Activated CD8-positive, alpha-beta T cell treated with anti-CD3 and anti-CD28 coated beads for 36 hours (primary cell): ENCODE data around the gene GNL1. TPM values are rescaled to one million over a fixed set of nuclear protein-coding genes. Genes with fewer than 3 reads are reported as not detected.

ENCODE experiments used
- ATAC-seq: fragments of 200-7000 bp; cut with Tn5 transposase; one replicate; pipeline ENCODE4 v1.10.0; 2021; ENCODE audit warnings: mild to moderate bottlenecking, moderate library complexity
- CTCF ChIA-PET: fragments of 350-600 bp; sonication (Branson Sonifier 250); formaldehyde crosslinking; loops from one replicate; lab custom pipeline; 2021; ENCODE audit warnings: antibody characterized with exemption; lab: Charles Lee
- POLR2A ChIA-PET: fragments of 350-600 bp; sonication (Branson Sonifier 250); formaldehyde crosslinking; loops from one replicate; lab custom pipeline; 2021; ENCODE audit warnings: antibody characterized with exemption; lab: Charles Lee
- DNase-seq: peaks from one replicate; pipeline ENCODE4 v3.0.0-alpha.2; 2020
- H3K27ac Mint-ChIP-seq: one replicate; pipeline ENCODE4 v1.8.0; 2021; ENCODE audit warnings: mild to moderate bottlenecking, mixed read lengths
- H3K27me3 Mint-ChIP-seq: one replicate; pipeline ENCODE4 v1.8.0; 2021; ENCODE audit warnings: mixed read lengths
- H3K36me3 Mint-ChIP-seq: one replicate; pipeline ENCODE4 v1.8.0; 2021; ENCODE audit warnings: low read depth, mixed read lengths
- H3K4me1 Mint-ChIP-seq: one replicate; pipeline ENCODE4 v1.8.0; 2021; ENCODE audit warnings: low read depth, mixed read lengths
- H3K4me3 Mint-ChIP-seq: one replicate; pipeline ENCODE4 v1.8.0; 2021; ENCODE audit warnings: mild to moderate bottlenecking, moderate library complexity, mixed read lengths
- H3K9me3 Mint-ChIP-seq: one replicate; pipeline ENCODE4 v1.8.0; 2021; ENCODE audit warnings: mixed read lengths
- intact Hi-C: fragments of 100-400 bp; cut with micrococcal nuclease; formaldehyde crosslinking; loops from one replicate; pipeline ENCODE4 v1.10.0; 2022
- total RNA-seq, 2 experiments: library from RNA; stranded (reverse); gene quantifications; one replicate each; pipeline ENCODE4 v1.2.3, GENCODE V29; 2021
- TF ChIP-seq, protein P1 (sequence below): fragments of 200-600 bp; IDR thresholded peaks from one replicate; pipeline ENCODE4 v1.8.0; 2022; ENCODE audit warnings: antibody characterized with exemption, mild to moderate bottlenecking

GNL1 gene
- total RNA-seq, 2 experiments from 2014 or later: 107 to 122 TPM

- no peak for DNase-seq
- ChIA-PET CTCF (interaction anchor here (1.1 to 10.1 kb wide), 4 partner anchors 8 to 110 kb away, joined by 3 to 115 read pairs (median 4); no protein-coding TSS in a partner anchor), POLR2A (interaction anchor here (0.8 to 3.9 kb wide), 7 partner anchors 8 to 106 kb away, joined by 3 to 29 read pairs (median 8); no protein-coding TSS in a partner anchor)
- H3K4me3 Mint-ChIP-seq: no peak overlapping the region
- no peaks in the 10 kb centered on the region for H3K9me3 Mint-ChIP-seq
- intact Hi-C loops: no loop called here
- H3K27me3 Mint-ChIP-seq: no peaks in the 10 kb centered on the region
- peaks cover 10% of the 10 kb centered on the region for H3K4me1 Mint-ChIP-seq
- ATAC-seq: no peak
- peak overlapping the region; percentile 5 for H3K27ac Mint-ChIP-seq
- peaks cover 45% of the 10 kb centered on the region for H3K36me3 Mint-ChIP-seq
- TF ChIP-seq, protein P1, sequence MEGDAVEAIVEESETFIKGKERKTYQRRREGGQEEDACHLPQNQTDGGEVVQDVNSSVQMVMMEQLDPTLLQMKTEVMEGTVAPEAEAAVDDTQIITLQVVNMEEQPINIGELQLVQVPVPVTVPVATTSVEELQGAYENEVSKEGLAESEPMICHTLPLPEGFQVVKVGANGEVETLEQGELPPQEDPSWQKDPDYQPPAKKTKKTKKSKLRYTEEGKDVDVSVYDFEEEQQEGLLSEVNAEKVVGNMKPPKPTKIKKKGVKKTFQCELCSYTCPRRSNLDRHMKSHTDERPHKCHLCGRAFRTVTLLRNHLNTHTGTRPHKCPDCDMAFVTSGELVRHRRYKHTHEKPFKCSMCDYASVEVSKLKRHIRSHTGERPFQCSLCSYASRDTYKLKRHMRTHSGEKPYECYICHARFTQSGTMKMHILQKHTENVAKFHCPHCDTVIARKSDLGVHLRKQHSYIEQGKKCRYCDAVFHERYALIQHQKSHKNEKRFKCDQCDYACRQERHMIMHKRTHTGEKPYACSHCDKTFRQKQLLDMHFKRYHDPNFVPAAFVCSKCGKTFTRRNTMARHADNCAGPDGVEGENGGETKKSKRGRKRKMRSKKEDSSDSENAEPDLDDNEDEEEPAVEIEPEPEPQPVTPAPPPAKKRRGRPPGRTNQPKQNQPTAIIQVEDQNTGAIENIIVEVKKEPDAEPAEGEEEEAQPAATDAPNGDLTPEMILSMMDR: no peak
These were observed 36.0 kb upstream of the GNL1 start for GRCh38 chr6:30592287-30592686.

- ChIA-PET CTCF (interaction anchor here (1.1 to 2.1 kb wide), 7 partner anchors 10 to 138 kb away, joined by 4 to 13 read pairs (median 5); no protein-coding TSS in a partner anchor), POLR2A (interaction anchor here (0.8 to 3.9 kb wide), 7 partner anchors 9 to 143 kb away, joined by 3 to 29 read pairs (median 6); no protein-coding TSS in a partner anchor)
- TF ChIP-seq, protein P1: no peak
- intact Hi-C loops: no loop called here
- H3K4me3 Mint-ChIP-seq: no peak overlapping the region
- ATAC-seq: no peak
- H3K9me3 Mint-ChIP-seq: no peaks in the 10 kb centered on the region
- peaks cover 52% of the 10 kb centered on the region for H3K36me3 Mint-ChIP-seq
- peak overlapping the region; percentile 53 for H3K27ac Mint-ChIP-seq
- DNase-seq: no peak
- H3K27me3 Mint-ChIP-seq: no peaks in the 10 kb centered on the region
- peaks cover 6% of the 10 kb centered on the region for H3K4me1 Mint-ChIP-seq
These were observed 34.7 kb upstream of the GNL1 start for GRCh38 chr6:30591008-30591407.

GRCh38 chr6:30590509-30590908 lies 34.2 kb upstream of the GNL1 start:
- peak overlapping the region; percentile 47 for H3K27ac Mint-ChIP-seq
- H3K4me1 Mint-ChIP-seq: peaks cover 6% of the 10 kb centered on the region
- no peaks in the 10 kb centered on the region for H3K27me3 Mint-ChIP-seq
- DNase-seq (no peak), ATAC-seq (no peak)
- no peaks in the 10 kb centered on the region for H3K9me3 Mint-ChIP-seq
- ChIA-PET CTCF (interaction anchor here (0.7 to 2.1 kb wide), 8 partner anchors 10 to 140 kb away, joined by 3 to 13 read pairs (median 4); no protein-coding TSS in a partner anchor), POLR2A (interaction anchor here (0.7 to 3.9 kb wide), 10 partner anchors 10 to 497 kb away, joined by 3 to 29 read pairs (median 4); partner anchors contain the start of gene PRR3)
- H3K36me3 Mint-ChIP-seq: peaks cover 55% of the 10 kb centered on the region
- intact Hi-C loops: no loop called here
- TF ChIP-seq, protein P1: no peak
- no peak overlapping the region for H3K4me3 Mint-ChIP-seq

DNA sequence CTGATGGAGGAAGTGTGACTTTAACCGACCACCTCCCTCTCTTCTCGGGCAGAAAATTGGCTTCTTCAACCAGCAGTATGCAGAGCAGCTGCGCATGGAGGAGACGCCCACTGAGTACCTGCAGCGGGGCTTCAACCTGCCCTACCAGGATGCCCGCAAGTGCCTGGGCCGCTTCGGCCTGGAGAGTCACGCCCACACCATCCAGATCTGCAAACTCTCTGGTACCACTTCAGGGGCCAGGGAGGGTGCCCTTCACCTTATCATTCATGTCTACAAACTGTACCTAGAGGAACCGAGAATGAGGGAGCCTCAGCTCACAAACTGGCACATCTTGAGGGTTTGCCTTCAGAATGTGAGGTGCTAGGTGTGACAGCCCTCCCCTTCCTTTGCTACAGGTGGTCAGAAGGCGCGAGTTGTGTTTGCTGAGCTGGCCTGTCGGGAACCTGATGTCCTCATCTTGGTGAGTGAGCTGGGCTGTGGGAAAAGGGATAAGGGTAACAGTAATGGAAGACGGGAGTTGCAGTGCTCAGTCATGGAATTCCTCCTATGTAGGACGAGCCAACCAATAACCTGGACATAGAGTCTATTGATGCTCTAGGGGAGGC lies 33.6 kb upstream of the GNL1 start:
- CTCF ChIA-PET: interaction anchor here (0.7 to 2.1 kb wide), 5 partner anchors 14 to 141 kb away, joined by 3 to 13 read pairs (median 5); no protein-coding TSS in a partner anchor
- no peak for ATAC-seq
- Mint-ChIP-seq H3K9me3 (no peaks in the 10 kb centered on the region), H3K4me3 (no peak overlapping the region), H3K27me3 (no peaks in the 10 kb centered on the region), H3K27ac (no peak overlapping the region), H3K36me3 (peaks cover 58% of the 10 kb centered on the region), H3K4me1 (peaks cover 6% of the 10 kb centered on the region)
- intact Hi-C loops: no loop called here
- POLR2A ChIA-PET: interaction anchor here (0.7 to 3.9 kb wide), 7 partner anchors 10 to 497 kb away, joined by 3 to 29 read pairs (median 3); partner anchors contain the start of gene PRR3
- DNase-seq: no peak
- TF ChIP-seq, protein P1: no peak

DNA sequence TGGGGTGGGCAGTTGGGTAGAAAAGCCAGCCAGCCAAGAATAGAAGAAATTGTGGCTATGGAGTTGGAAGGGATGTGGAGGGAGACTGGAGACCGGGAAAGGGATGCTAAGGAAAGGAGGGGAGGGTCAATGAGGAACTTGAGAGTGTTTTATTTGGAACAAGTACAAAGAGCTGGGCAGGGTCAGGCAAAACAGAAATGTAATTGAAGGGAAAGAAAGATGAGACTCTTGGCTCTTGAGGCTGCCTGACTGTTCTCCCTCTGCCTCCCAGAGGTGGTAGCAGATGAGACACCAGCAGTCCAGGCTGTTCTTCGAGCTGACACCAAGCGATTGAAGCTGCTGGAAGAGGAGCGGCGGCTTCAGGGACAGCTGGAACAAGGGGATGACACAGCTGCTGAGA lies 27.6 kb upstream of the GNL1 start:
- ChIA-PET POLR2A (interaction anchor here (1.7 to 7.3 kb wide), 4 partner anchors 10 to 26 kb away, joined by 5 to 75 read pairs (median 6); no protein-coding TSS in a partner anchor), CTCF (interaction anchor here (1.2 to 4.0 kb wide), 2 partner anchors 13 to 42 kb away, joined by 6 to 22 read pairs; no protein-coding TSS in a partner anchor)
- intact Hi-C loops: no loop called here
- ATAC-seq (no peak), DNase-seq (no peak)
- no peaks in the 10 kb centered on the region for H3K9me3 Mint-ChIP-seq
- no peaks in the 10 kb centered on the region for H3K27me3 Mint-ChIP-seq
- H3K27ac Mint-ChIP-seq: no peak overlapping the region
- H3K4me3 Mint-ChIP-seq: no peak overlapping the region
- H3K4me1 Mint-ChIP-seq: peaks cover 2% of the 10 kb centered on the region
- TF ChIP-seq, protein P1: no peak
- peaks cover 70% of the 10 kb centered on the region for H3K36me3 Mint-ChIP-seq
